GM12864 (cell line): ENCODE results near the gene PWWP2A.
"Not testable (repeated sequence)": the region's sequence is repeated elsewhere in the genome, so short reads cannot be mapped to it uniquely, and the experiment has no call there.

Experiments used
- DNase-seq: peaks from one replicate; pipeline ENCODE4 v3.0.0-alpha.2; 2011; ENCODE audit warnings: low read depth
- H3K4me3 ChIP-seq: 2 replicates; pipeline ENCODE4 v1.5.1; 2011; ENCODE audit warnings: mild to moderate bottlenecking, low read depth, low read length, control low read depth
- TF ChIP-seq, protein P1 (sequence below): IDR thresholded peaks from 2 replicates; pipeline ENCODE4 v1.5.1; 2011; ENCODE audit warnings: low read depth, mild to moderate bottlenecking, moderate library complexity, low read length, control low read depth, inconsistent platforms; ENCODE audit errors: missing control alignments

PWWP2A gene

DNA sequence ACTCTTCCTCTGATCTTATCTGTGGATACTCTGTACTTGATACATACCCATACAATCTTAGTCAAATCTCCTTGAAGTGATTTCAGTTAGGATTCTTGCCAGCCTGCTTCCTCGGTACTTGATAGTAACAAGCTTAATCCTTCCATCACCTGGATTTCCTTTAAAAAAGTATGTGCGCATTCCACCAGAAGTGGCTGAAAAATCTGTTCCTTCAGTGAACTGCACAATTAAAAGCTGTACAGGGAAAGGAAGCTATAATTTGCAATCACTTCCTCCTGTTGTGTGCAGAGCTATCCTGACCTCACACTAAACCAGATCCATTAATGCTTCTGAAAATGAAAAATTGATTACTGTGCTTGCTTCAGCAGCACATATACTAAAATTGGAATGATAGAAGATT lies 47.3 kb downstream of the PWWP2A start:
- no peak overlapping the region for H3K4me3 ChIP-seq
- TF ChIP-seq, protein P1, sequence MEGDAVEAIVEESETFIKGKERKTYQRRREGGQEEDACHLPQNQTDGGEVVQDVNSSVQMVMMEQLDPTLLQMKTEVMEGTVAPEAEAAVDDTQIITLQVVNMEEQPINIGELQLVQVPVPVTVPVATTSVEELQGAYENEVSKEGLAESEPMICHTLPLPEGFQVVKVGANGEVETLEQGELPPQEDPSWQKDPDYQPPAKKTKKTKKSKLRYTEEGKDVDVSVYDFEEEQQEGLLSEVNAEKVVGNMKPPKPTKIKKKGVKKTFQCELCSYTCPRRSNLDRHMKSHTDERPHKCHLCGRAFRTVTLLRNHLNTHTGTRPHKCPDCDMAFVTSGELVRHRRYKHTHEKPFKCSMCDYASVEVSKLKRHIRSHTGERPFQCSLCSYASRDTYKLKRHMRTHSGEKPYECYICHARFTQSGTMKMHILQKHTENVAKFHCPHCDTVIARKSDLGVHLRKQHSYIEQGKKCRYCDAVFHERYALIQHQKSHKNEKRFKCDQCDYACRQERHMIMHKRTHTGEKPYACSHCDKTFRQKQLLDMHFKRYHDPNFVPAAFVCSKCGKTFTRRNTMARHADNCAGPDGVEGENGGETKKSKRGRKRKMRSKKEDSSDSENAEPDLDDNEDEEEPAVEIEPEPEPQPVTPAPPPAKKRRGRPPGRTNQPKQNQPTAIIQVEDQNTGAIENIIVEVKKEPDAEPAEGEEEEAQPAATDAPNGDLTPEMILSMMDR: no peak
- no peak for DNase-seq

DNA sequence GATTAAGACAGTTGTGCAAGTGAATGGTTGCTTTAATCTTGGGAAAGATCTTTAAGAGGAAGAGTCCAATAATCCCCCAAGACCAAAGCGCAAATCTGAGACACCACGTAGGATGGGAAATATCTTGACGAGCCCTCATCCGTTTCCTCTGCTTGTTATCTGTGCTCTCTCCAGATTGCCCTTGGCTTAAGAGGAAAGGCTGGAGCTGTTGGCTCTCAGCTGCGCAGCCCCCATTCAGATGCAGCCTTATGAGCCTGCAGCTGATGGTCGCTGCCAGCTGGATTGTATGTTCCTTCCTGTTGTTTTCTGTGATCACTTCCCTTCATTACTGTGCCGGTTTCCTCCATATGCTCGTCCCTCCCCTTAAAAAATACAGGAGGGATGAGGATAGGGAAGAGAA lies 47.7 kb downstream of the PWWP2A start:
- TF ChIP-seq, protein P1: no peak
- no peak overlapping the region for H3K4me3 ChIP-seq
- DNase-seq: no peak

DNA sequence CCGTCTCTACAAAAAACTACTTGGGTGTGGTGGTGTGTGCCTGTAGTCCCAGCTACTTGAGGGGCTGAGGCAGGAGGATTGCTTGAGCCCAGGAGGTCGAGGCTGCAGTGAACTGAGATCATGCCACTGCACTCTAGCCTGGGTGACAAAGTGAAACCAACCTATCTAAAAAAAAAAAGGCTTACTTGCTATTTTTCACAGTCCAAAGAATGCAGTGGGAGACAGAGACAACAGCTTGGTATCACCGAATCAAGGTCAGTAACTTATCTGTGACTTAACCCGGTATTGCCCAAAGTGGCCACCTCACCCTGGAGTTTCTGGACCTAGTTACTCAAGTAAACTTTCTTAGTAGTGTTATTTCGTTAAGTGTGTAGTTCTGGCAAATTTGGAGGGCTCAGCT lies 50.1 kb downstream of the PWWP2A start:
- DNase-seq, H3K4me3 ChIP-seq: not testable (repeated sequence)

DNA sequence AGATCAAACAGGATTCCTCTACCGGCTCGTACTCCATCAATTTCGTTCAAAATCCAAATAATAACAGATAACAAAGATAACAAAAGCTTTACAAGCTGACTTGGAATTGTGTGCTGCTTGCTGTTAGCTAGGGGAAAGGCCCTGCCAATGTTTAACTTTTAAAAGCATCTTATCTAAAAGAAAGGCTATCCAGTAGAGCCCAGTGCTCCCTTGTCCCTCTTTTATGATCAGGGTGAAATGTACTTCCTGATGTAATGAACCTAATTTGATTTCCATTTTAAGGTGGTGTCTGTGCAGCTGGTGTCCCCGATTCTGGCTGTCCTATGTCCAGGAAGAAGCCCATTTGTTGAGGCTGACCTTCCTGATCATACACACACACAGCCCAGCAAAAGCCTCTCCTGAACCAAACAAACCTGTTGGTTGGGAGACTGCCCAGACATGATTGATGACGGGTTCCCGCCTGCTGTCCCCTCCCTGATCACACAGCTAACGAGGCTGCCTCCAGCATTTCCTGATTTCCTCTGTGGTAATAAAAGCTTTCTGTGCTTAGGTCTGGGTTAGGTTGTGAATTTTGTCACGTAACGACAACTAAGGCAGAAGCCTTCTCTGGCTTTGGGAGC lies 54.1 kb downstream of the PWWP2A start:
- TF ChIP-seq, protein P1: no peak
- DNase-seq: no peak
- no peak overlapping the region for H3K4me3 ChIP-seq

DNA sequence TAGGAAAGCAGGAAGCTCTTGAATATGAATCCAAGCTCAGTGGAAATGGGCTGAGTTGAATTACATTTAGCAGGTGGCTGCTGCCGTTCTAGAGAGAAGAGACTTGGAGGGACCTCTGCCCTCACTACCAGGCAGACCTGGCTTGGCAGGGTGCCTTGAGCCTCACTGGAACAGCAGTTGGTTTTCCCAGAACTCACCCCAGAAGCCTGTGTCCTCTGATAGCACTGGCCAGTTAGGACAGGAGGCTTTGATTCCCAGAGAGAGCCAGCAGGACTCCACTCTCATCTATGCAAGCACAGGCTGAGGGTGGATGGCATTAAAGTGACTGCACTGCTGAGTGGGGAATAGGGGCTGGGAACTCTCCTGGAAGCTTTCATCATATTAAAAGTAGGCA lies 54.8 kb downstream of the PWWP2A start:
- TF ChIP-seq, protein P1: no peak
- no peak for DNase-seq
- no peak overlapping the region for H3K4me3 ChIP-seq

DNA sequence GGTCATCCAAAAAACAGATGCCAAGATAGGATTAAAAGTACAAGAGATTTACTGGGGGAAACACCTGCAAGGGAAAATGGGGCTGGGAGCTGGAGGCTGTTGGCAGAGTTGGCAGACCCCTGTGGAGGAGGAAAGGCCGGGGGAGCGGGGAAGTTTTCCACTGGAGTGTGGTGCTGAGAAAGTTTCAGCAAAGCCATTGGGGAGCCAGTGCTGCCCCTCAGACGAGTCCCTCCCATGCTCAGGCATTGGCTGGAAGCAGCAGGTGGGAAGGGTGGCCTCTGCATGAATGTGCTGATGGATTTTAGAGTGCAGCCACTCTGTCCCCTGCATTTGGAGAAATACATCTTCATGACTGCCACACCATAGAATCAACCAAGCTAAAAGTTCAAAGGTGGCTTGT lies 57.5 kb downstream of the PWWP2A start:
- no peak for DNase-seq
- H3K4me3 ChIP-seq: no peak overlapping the region
- TF ChIP-seq, protein P1: no peak

DNA sequence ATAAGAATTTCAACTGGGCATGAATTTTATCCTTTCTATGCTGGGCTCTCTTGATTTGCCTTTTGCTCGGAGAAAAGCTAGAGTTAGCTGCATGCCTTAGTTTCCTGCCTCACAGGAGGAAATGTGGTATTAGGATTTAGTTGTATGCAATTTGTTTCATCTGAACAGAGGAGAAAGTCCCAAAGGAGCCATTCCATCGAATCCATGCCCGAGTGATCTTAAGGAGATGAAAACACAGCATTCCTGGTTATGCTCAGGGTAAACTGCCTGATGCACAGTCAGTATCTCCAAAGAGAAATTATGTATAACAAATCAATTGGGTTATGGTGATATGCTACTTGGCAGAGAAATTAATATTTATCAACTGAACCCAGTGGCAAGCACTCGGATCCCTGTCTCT lies 59.2 kb downstream of the PWWP2A start:
- TF ChIP-seq, protein P1: no peak
- no peak for DNase-seq
- H3K4me3 ChIP-seq: no peak overlapping the region
